GM11168 (cell line): ENCODE measurements around the gene TEDC1.

ENCODE experiments used
- in situ Hi-C: fragments of 300-500 bp; cut with MboI; formaldehyde crosslinking; loops from one replicate; pipeline ENCODE4 v1.12.0; 2022; ENCODE audit warnings: low sequenced_read_pairs; ENCODE audit not compliant: unreplicated experiment

Gene TEDC1

DNA sequence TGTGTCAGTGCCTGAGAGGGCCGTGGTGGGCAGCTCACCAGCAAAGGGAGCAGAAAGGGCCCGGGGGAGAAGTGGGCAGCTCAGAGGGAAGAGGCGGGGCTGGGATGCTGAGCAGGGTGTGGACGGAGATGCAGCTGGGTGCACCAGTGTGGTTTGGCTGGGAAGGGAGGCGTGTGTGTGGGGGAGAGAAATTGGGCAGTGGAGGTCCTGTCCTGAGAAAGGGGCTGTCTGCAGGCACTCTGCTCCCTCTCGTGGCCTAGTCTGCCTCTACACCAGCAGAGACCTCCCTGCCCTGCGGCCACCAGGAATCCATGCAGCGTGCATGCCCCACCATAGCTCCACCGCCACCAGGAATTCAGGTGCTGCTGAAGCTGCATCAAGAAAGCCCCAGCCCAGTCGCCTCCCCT is 41.7 kb downstream of the TEDC1 start:
- in situ Hi-C loops: loop anchor here (25.0 kb wide), 1 partner anchor 455 kb away; no protein-coding TSS in a partner anchor

DNA sequence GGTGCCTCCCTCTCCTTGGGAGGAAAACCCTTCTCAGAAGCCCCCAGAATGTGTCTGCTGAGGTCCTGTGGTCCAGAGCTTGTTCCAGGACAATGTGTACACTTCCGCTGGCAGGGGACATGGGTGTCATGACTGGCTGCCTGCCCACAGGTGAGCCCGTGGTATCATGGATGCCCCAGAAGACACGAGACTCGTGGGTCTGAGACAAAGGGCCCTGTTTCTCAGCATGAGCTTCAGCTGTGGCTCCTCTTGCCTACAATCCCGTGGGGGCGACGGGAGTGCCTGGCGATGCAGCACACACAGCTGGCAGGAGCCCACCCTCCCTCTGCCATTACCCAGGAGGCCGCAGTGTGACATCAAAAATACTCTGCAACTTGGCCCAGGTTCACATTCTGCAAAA is 42.3 kb downstream of the TEDC1 start:
- in situ Hi-C loops: loop anchor here (25.0 kb wide), 1 partner anchor 454 kb away; no protein-coding TSS in a partner anchor

DNA sequence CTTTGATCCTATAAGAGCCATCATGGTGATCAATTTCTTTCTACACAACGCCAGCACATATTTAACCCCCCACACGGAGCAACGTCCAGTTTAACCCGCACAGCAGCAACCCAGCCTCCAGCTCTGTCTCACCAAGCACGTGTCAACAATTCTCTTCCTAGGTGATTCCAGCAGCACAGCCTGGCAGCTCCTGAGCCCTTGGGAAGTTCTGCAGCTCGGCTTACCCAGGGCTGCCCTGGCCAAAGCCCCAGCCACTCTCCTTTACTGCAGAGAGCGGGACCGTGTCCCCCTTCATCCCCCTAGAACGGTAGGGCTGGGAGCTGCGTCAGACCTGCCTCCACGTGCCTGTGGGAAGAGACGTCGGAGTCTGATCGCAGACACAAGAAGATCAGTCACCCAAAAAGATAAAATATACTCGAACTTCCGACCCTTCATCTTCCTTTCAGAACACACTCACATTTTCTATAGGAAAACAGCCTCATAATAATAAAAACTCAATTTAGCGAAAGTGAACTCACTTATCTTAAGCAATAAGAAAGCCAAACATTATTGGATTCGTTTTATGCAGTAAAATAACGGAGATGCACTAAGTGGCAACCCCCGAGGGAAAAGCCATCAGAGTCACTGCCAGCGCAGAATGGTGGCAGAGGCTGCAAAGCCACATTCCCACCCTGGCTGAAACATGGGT is 42.9 kb downstream of the TEDC1 start:
- in situ Hi-C loops: loop anchor here (25.0 kb wide), 1 partner anchor 453 kb away; no protein-coding TSS in a partner anchor

DNA sequence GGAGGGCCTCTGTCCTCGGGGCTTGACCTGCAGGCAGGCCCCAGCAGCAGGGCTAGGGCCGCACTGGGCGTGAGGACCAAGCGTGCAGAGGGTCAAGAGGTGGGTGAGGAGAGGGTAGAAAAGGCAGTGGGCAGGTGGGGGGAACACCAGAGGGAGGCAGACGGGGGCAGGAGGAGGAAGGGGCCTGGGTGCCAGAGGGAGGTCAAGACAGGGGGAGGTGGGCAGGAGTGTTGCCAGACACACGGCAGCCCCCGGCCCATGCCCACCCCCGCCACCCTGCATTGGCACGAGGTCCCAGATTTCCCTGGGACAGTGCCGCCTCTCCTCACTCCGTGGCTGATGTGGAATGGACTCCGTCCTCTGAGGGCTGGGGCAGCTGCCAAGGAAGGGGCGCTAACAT is 43.5 kb downstream of the TEDC1 start:
- in situ Hi-C loops: loop anchor here (25.0 kb wide), 1 partner anchor 453 kb away; no protein-coding TSS in a partner anchor

DNA sequence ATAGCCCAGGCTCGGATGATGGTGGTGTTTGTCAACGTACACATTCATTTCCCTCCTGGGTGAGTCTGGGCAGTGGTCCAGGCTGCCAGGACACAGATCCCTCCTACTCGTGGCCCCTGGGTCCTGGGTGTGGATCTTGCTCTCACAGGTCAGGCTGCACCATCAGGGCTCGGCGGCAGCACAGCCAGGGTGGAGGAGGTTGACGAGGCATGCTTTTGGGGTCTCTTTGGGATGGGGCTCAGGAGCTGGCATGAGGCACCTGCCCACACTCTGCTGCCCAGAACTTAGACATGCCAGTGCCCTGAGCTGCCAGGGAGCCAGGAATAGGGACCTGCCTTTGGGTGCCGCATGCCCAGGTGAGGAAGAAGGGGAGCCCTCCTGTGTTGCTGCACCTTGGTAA is 45.0 kb downstream of the TEDC1 start:
- in situ Hi-C loops: loop anchor here (25.0 kb wide), 1 partner anchor 451 kb away; no protein-coding TSS in a partner anchor

DNA sequence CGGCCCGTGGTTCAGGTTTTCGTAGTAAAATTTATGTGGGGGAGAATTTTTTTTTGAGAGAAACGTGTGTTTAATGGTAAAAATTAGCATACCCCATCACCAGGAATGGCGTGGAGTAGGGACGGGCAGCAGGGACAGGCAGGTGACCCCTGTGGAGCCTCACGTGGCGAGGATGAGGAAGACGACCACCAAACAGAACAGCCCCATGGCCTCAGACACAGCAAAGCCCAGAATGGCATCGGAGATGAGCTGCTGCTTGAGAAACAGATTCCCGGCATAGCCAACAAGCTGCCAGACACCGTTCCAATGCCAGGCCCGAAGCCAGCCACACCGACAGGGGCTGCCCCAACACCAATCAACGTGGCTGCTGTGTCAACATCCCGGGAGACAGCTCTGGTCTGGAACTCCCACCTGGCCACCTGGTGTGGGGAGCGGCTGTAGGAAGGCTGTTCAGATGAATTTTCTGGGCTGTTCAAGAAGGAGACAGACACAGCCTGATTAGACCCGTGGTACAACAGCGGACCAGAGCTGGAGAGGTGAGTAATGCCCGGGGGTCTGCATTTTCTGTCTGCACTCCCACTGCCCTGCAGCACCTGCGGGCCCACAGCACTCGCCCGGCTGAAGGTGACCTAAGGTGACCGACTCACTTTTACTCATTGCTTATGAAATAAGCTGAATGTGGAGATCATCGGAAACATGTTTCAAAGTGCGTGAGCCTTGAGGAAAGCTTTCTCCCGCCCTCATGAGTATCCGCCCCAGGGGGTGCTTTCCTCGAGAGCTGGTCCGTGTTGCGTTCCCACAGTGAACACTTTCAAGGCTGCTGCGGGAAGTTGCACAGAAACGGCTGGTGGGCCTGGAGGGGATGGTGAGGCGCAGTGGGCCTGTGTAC is 45.9 kb downstream of the TEDC1 start:
- in situ Hi-C loops: loop anchor here (25.0 kb wide), 1 partner anchor 450 kb away; no protein-coding TSS in a partner anchor

DNA sequence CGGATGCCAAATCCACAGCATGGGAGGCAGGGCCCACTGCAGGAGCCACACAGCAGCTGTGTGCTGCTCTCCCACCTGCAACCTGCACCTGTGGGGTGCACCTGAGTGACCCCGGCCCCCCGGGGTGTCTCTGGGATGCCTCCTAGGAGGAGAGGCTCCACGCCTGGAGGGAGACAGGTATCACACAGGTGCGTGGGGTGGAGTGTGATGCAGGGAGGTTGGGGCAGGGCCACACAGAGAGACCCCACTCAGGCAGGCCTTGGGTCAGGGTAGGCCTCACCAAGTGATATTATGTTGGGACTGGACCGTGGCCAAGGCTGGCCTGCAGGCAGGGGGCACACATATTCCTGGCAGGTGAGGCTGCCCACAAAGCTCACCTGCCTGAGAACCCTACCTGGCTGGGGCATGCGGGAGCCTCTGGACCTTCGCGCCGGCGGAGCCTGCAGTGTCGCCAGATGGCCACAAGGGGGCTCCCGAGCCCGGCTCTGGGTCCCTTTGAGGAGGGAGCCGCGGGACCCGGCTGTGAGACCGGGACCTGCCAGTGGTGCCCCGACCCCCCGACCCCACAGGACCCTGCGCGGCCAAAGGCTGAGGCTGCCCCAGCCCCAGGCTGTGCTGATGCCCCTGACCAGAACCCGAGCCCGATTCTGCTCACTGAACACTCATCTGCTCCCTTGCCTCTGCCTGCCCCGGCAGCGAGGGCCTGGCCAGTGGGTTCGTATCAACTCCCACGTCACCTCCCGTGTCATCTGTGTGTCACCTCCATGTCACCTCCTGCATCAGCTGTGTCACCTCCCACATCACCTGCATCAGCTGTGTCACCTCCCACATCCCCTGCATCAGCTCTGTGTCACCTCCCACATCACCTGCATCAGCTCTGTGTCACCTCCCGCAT is 46.8 kb downstream of the TEDC1 start:
- in situ Hi-C loops: loop anchor here (25.0 kb wide), 1 partner anchor 449 kb away; no protein-coding TSS in a partner anchor

DNA sequence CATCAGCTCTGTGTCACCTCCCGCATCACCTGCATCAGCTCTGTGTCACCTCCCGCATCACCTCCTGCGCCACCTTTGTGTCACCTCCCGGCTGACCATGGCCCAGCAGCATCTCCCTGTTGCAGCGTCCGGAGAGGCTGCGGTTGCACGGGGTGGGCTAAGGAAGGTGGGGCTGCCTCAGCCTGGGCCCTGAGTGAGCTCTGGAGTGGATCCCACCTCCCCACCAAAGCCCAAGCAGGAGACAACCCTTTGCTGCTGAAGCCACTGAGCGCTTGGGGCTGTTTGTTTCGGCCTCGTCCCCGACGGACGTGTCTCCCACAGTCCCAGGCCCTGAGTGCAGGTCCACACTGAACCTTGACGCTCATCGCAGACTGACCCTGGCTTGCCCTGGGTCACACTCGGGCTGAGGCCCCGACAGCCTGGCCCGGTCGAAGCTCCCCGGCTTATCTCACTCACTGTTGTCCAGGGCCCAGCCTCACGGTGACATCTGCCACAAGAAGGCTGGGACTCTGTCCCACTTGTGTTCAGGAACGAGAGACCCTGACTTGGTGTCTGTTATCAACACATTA is 47.5 kb downstream of the TEDC1 start:
- in situ Hi-C loops: loop anchor here (25.0 kb wide), 1 partner anchor 449 kb away; no protein-coding TSS in a partner anchor

DNA sequence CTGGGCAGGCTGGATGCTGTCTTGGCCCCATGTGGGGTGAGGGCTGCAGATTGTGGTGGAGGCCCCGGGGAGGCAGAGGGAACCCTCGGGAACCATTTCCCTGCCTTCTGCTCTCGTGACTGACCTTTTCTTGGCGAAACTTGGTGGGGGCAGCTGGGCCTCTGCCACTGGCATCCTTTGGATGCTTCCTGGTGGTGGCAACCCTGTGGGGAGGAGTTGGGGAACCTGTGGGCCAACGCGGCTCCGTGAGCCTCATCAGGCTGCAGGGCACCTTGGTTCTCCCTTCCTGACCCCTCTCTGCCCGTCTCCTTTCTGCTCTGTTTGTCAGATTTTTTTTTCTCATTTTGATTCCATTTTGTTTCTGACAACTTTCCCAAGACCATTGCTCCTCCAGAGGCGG is 49.8 kb downstream of the TEDC1 start:
- in situ Hi-C loops: loop anchor here (25.0 kb wide), 1 partner anchor 446 kb away; no protein-coding TSS in a partner anchor

DNA sequence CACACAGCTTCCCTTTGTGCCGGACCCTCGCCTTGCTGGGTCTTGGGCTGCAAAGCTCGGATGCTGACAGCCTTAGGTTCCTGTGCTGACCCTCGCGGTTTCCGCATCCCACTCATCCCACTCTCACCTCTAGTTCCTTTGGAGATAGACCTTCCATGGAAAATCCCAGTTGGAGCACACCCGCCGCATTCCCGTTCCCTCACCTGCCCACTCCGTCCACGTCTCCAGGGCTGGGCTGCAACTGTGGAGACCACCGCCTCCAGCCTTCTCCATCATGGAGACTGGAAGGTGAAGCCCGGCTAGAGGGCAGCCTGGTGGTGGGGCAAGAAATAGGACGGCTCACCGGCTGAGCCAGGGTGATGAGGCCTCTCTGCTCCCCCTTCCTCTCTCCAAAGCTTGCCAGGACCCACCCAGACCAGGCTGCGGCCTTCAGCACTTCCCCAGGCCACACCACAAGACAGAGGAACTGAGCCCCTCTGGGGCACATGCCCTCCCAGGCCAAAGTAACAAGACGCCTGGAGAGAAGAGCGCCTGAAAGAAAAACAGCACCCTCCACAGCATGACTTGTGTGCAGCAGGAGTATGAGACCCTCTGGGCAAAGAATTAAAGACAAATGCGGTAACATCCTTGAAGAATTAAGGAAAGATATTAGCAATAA is 50.3 kb downstream of the TEDC1 start:
- in situ Hi-C loops: loop anchor here (25.0 kb wide), 1 partner anchor 446 kb away; no protein-coding TSS in a partner anchor

DNA sequence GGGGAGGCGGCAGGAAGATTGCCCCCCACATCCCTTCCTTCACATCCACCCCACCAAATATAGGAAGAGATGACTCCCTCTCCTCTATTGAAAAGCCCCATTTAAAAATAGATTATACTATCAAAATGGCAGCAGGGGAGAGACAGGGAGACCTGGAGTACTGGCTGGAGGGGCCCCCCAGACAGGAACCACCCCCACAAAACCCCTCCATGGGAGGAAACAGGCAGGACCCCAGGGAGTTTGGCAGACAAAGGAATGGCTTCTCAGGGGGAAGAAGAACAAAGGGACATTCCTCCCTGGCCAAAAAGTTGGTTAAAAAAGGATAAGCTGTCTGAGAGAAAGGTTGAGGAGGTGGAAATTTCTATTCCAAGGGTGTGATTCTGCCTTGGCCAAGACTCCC is 54.6 kb downstream of the TEDC1 start:
- in situ Hi-C loops: loop anchor here (25.0 kb wide), 1 partner anchor 442 kb away; no protein-coding TSS in a partner anchor

DNA sequence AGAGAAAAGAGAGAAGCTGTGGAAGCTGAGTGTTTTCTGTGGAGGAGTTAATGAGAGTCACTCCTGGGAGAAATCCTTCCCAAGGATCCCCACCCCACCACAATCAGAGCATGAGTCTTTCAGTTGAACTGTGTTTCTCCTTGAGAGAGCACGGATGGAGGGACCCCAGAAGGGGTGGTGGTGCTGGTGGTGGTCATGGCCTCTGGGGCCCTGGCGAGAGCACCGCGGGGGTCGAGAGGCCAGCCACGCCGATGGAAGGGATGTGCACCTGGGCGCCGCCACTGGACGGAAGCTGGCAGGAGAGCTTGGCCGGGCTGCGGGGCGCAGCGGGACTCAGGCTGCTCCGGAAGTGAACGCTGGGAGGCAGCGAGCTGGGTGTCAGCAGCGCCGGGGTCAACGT is 55.4 kb downstream of the TEDC1 start:
- in situ Hi-C loops: loop anchor here (25.0 kb wide), 1 partner anchor 441 kb away; no protein-coding TSS in a partner anchor

DNA sequence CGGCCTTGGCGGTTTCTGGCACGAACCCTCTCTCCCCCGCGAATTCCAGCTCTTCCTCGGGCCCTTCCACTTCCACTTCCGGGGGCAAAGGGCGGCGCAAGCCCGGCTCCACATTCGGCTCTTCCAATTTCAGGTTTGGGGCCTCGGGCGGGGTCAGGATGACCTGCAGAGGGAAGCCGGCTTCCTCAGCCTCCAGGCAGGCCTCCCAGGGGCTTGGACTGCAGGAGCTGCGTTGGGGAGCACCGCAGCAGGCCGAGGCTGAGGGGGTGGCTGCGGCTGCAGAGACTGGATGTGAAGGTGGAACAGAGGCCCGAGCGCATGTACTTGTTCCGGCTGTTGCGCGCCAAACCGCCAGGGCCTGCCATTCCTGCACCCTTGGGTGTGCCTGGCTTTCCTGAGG is 56.0 kb downstream of the TEDC1 start:
- in situ Hi-C loops: loop anchor here (25.0 kb wide), 1 partner anchor 440 kb away; no protein-coding TSS in a partner anchor

DNA sequence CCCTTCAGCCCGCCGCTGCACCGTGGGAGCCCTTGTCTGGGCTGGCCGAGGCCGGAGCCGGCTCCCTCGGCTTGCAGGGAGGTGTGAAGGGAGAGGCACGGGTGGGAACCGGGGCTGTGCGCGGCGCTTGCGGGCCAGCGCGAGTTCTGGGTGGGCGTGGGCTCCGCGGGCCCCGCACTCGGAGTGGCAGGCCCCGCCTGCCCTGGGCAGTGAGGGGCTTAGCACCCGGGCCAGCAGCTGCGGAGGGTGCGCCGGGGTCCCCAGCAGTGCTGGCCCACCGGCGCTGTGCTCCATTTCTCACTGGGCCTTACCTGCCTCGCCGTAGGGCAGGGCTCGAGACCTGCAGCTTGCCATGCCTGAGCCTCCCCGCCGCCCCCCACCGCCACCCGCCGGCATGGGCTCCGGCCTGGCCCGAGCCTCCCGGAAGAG is 56.7 kb downstream of the TEDC1 start:
- in situ Hi-C loops: loop anchor here (25.0 kb wide), 1 partner anchor 440 kb away; no protein-coding TSS in a partner anchor
